ENCODE measurements around the gene IFIT2.
"Not testable (repeated sequence)": the region's sequence is repeated elsewhere in the genome, so short reads cannot be mapped to it uniquely, and the experiment has no call there.

Gene IFIT2

GRCh38 chr10:89279421-89279869, 22.4 kb upstream of the IFIT2 start:
- no peak for DNase-seq (ENCODE audit: low read depth in 2 of 2)

DNA sequence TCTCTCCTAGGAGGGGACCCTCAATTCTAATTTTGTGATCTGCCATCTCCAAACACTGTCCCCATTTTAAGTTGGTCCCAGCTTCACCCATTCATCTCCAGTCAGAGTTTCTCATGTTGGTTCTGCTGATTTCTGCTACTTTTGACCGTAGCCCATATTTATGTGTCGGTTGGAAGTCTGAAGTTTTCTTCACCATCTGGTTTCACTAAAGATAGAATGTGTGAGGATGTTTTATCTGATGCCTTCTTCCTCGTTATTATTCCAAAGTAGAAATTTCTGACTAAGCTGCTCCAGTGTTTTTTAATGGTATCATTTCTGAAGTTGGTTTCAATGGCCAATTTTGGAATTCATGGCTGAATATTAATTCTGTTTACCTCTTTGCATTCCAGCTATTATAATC, 21.3 kb upstream of the IFIT2 start:
- no peak for DNase-seq (ENCODE audit: low read depth in 2 of 2)

GRCh38 chr10:89281606-89282395, 20.0 kb upstream of the IFIT2 start:
- DNase-seq (ENCODE audit: low read depth in 2 of 2): no peak

DNA sequence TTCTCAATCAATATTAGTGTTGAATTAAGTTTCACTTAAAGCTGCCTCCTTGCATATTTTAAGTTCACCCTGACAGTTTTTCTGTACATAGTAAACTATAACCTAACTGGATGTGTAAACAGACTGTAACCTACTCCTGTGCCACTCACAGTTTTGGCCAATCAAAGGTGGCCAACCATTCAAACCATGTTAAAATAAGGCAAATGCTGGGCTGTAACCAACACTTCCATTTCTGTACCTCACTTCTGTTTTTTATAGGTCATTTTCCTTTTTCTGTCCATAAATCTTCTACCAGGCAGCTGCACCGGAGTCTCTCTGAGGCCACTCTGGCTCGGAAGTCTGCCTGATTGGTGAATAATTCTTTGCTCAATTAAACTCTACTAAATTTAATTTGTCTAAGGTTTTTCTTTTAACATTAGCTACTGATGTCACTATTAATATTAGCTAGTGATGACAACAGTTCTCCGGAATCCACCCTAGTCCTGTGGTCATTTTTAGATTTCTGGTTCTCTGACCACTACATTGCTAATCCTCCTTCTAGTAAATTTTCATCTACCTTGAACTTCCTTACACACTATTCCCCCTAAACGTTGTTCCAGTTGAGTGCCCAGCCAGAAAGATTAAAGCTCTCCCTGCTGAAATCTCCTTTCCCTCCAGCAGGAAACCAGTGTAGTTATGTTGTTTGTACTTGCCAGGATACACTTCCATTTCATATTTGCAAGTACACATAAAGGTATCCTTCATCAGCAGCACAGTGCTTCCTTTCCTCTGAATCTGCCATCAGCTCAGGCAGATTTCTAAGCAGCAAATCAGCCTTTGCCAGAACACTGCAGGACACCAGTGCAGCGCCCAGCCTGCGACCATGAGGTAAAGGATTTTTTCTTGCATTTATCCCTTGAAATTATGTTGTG, 18.6 kb upstream of the IFIT2 start:
- no peak for DNase-seq (ENCODE audit: low read depth in 2 of 2)

GRCh38 chr10:89283936-89284475, 17.8 kb upstream of the IFIT2 start:
- DNase-seq (ENCODE audit: low read depth in 2 of 2): no peak

DNA sequence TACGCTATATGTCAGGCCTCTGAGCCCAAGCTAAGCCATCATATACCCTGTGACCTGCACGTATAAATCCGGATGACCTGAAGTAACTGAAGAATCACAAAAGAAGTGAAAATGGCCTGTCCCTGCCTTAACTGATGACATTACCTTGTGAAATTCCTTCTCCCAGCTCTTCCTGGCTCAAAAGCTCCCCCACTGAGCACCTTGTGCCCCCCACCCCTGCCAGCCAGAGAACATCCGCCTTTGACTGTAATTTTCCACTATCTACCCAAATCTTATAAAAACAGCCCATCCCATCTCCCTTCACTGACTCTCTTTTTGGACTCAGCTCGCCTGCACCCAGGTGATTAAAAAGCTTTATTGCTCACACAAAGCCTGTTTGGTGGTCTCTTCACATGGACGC, 17.1 kb upstream of the IFIT2 start:
- not testable (repeated sequence) for DNase-seq (ENCODE audit: low read depth in 2 of 2)

- not testable (repeated sequence) for DNase-seq (ENCODE audit: low read depth in 2 of 2)
Measured at GRCh38 chr10:89285303-89285702, 16.5 kb upstream of the IFIT2 start.

- no peak for DNase-seq (ENCODE audit: low read depth in 2 of 2)
Measured at GRCh38 chr10:89294721-89295239, 7.1 kb upstream of the IFIT2 start.

DNA sequence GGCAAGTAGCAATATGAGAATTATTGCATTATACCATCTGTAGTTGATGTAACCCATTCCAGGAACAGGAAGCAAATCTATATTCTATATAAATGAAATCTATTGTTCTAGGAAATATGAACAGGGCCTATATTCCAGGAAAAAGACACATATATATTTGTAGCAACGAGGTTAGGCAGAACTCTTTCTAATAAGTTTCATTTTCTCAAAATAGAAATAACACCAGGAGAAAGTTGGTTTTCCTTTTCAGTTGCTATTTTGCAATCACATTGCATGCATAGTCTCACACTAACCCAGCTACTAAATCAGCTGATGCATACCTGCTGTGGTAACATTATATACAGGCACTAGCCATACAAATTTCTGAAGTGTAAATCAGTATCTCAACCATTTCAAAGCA, 6.2 kb upstream of the IFIT2 start:
- DNase-seq (ENCODE audit: low read depth in 2 of 2): no peak

GRCh38 chr10:89296220-89296648, 5.6 kb upstream of the IFIT2 start:
- no peak for DNase-seq (ENCODE audit: low read depth in 2 of 2)

DNA sequence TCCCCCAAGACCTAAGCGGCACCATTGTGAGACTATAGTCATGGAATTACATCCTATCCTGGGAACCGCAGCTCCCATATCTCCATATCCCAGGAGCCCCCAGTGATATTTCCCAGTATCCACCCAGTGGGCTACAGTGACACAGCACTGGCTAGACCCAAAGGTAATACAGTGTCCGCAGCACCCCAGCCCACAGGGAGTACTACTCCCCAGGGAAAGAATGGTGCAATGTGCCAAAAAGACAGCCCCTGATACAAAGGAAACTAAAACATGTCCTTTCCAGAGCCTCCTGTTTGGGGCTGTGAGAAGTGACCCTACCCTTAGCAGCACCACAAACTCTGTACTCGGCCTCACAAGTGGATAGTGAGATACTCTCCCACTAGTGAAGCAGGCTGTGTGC, 4.5 kb upstream of the IFIT2 start:
- DNase-seq (ENCODE audit: low read depth in 2 of 2): no peak

- DNase-seq (ENCODE audit: low read depth in 2 of 2): no peak
Measured at GRCh38 chr10:89297791-89298190, 4.1 kb upstream of the IFIT2 start.

DNA sequence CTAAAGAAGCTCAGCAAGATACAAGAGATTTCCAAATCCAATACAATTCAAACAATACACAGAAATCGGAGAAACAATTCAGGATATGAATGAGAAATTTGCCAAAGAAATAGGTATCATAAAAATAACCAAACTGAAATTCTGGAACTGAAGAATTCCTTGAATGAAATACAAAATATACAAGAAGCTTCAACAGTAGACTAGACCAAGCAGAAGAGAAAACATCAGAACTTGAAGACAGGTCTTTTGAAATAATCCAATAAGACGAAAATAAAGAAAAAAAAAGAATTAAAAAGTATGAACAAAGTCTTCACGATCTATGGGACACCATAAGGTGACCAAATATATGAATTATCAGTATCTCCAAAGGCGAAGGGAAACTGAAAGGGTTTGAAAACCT, 2.8 kb upstream of the IFIT2 start:
- DNase-seq (ENCODE audit: low read depth in 2 of 2): no peak

GRCh38 chr10:89301232-89301631, 614 bp upstream of the IFIT2 start:
- DNase-seq (ENCODE audit: low read depth in 2 of 2): no peak

DNA sequence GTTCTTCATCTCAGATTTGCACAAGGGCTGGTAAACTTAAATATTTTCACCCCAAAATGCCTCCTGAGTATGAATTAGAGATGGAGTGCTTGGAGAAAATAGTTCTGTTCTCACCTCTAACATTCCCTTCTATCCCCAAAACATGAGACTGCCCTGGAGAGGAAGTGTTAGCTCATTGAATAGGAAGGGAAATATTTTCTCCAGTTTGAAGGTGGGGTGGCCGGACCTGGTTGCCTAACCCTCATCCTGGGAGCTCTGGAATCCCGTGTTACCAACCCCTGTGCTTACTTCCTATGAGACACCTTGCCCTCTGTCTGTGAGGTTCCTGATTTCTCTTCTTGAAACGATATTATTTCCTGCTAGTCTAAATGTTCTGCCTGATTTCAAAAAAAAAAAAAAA, 779 bp downstream of the IFIT2 start:
- no peak for DNase-seq (ENCODE audit: low read depth in 2 of 2)

- DNase-seq (ENCODE audit: low read depth in 2 of 2): no peak
Measured at GRCh38 chr10:89303161-89303560, 1.3 kb downstream of the IFIT2 start.

DNA sequence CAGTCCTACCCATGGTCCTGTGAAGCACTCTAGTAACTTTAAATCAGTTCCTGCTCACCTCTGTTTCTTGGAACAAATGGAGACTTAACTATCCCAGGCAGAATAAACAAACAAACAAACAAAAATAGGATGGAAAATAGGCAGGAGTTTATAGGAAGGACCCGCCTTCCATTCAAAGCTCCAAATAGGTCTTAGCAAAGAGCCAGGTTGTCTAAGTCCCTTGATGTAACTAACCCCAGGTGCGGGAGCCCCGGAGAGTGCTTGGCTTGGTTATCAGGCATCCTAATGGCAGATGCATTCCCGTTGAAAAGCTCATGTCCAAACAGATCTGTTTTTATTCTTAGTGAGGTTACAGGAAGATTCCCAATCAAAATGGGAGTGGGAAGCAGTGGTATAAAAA, 2.2 kb downstream of the IFIT2 start:
- DNase-seq (ENCODE audit: low read depth in 2 of 2): no peak

- DNase-seq (ENCODE audit: low read depth in 2 of 2): no peak
Measured at GRCh38 chr10:89304446-89304845, 2.6 kb downstream of the IFIT2 start.

GRCh38 chr10:89304925-89305324, 3.1 kb downstream of the IFIT2 start:
- DNase-seq (ENCODE audit: low read depth in 2 of 2): no peak

DNA sequence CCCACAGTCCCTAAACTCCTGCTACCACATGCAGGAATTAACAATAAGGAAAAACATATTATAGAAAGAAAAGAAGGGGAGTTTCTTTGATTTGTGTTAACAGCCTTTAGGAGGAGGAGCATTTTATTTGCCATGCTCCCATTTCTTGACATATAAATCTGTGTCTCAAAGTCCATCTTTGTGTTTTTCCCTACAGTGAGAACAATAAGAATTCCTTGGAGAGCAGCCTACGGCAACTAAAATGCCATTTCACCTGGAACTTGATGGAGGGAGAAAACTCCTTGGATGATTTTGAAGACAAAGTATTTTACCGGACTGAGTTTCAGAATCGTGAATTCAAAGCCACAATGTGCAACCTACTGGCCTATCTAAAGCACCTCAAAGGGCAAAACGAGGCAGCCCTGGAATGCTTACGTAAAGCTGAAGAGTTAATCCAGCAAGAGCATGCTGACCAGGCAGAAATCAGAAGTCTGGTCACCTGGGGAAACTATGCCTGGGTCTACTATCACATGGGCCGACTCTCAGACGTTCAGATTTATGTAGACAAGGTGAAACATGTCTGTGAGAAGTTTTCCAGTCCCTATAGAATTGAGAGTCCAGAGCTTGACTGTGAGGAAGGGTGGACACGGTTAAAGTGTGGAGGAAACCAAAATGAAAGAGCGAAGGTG, 4.1 kb downstream of the IFIT2 start:
- DNase-seq (ENCODE audit: low read depth in 2 of 2): no peak

- DNase-seq (ENCODE audit: low read depth in 2 of 2): no peak
Measured at GRCh38 chr10:89306434-89307268, 4.8 kb downstream of the IFIT2 start.
